Lower leg skin (tissue), 4 donors: Measurements from ENCODE around the gene SMG7. TPM values are rescaled to one million over a fixed set of nuclear protein-coding genes. Genes with fewer than 3 reads are reported as not detected.

Experiments
- DNase-seq, 2 donors: peaks; one replicate each; pipeline ENCODE4 v3.0.0-alpha.2; 2019; ENCODE audit warnings: low spot score in 2 of 2
- H3K4me3 ChIP-seq: fragments of 200-600 bp; sonication (generic); 2 replicates; pipeline ENCODE4 v1.5.1; 2017; ENCODE audit warnings: mild to moderate bottlenecking, low read depth; ENCODE audit not compliant: poor library complexity, severe bottlenecking
- POLR2A ChIP-seq, 2 donors: fragments of 450-650 bp; IDR thresholded peaks; one replicate each; pipeline ENCODE4 v1.6.1; 2016 to 2017; ENCODE audit warnings: antibody characterized with exemption in 2 of 2, mild to moderate bottlenecking in 1 of 2, moderate library complexity in 1 of 2
- WGBS, 2 donors: methylation state at CpG; one replicate each; pipeline ENCODE4 v1.1.5; 2018; 5-methylcytosine and 5-hydroxymethylcytosine counted together
- intact Hi-C: fragments of 100-400 bp; cut with DNase I; formaldehyde crosslinking; loops from one replicate; pipeline ENCODE4 v1.15.0; 2023; ENCODE audit warnings: low total_unique reads
- total RNA-seq, 4 donors: library from RNA; depleted of rRNA; stranded (reverse); fragments of >200 nt; gene quantifications; one replicate each; pipeline ENCODE4 v1.1.0, GENCODE V29; 2016
- TF ChIP-seq, protein P1 (sequence below), 3 donors: fragments of 450-650 bp; IDR thresholded peaks; one replicate each; pipeline ENCODE4 v1.5.1; 2016; ENCODE audit warnings: antibody characterized with exemption in 3 of 3, mild to moderate bottlenecking in 3 of 3, moderate library complexity in 2 of 3

SMG7 gene
- total RNA-seq, 4 donors from 2014 or later, result 34.8 to 57.9 (median 42.6) TPM

DNA sequence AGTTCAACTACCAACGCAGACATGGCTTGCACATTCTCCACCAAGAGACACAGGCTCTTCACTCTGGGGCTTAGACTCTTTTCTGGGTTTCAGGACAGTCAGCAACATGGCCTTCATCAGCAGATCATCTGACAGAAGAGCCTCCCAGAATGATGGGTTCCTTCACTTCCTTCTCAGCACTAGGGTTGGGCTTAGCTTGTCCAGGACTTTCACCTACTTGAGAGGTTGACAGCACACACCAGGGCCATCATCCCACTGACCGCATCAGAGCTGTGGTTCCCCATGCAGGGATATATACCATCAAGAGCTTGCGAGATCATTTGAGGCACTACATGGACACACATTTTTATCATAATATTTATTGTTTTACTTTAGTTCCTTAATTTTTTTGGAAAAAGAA lies 128.3 kb downstream of the SMG7 start:
- 81 to 87% methylated on average over 3 of the region's 3 CpGs for WGBS, 2 donors

DNA sequence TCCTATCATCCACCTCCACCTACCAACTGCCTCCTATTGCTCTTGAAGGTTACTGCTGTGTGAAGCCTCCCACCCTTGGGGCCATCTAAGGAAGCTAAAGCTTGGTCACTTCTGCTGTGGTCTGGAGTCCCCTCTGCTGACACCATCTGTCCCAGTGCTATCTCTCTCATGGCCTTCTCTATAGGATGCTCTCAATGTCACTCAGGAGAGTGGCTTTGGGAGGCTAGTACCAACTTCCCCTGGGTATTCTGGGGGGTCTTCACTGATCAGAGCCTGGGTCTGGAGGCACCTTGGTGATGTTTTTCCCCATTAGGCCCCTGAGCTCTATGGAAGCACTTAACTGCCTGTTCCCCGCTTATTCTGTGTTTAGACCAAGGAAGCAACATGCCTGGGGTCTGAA lies 130.2 kb downstream of the SMG7 start:
- TF ChIP-seq POLR2A (IDR thresholded peaks at IDR 0.05), result no peak
- TF ChIP-seq, protein P1, sequence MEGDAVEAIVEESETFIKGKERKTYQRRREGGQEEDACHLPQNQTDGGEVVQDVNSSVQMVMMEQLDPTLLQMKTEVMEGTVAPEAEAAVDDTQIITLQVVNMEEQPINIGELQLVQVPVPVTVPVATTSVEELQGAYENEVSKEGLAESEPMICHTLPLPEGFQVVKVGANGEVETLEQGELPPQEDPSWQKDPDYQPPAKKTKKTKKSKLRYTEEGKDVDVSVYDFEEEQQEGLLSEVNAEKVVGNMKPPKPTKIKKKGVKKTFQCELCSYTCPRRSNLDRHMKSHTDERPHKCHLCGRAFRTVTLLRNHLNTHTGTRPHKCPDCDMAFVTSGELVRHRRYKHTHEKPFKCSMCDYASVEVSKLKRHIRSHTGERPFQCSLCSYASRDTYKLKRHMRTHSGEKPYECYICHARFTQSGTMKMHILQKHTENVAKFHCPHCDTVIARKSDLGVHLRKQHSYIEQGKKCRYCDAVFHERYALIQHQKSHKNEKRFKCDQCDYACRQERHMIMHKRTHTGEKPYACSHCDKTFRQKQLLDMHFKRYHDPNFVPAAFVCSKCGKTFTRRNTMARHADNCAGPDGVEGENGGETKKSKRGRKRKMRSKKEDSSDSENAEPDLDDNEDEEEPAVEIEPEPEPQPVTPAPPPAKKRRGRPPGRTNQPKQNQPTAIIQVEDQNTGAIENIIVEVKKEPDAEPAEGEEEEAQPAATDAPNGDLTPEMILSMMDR (IDR thresholded peaks at IDR 0.05), result no peak
- intact Hi-C loops, result no loop called here
- WGBS, 2 donors, result 94 to 100% methylated on average over 1 of the region's 1 CpG

More for the DNA sequence above, 128.3 kb downstream of the SMG7 start:
- no peak overlapping the region for H3K4me3 ChIP-seq
- intact Hi-C loops, result no loop called here
- no peak for DNase-seq
- no peak for TF ChIP-seq POLR2A (IDR thresholded peaks at IDR 0.05)
- TF ChIP-seq, protein P1 (IDR thresholded peaks at IDR 0.05), result no peak

More for the DNA sequence above, 130.2 kb downstream of the SMG7 start:
- DNase-seq, result no peak
- no peak overlapping the region for H3K4me3 ChIP-seq

Other genes starting within 250 kb of the SMG7 start
- gene NMNAT2, start 54.1 kb upstream of the SMG7 start, total RNA-seq, result under 1 TPM in 3 of 4 donors, not detected in 1; 0.23 to 0.34 (median 0.34) TPM
- 10 to 100 TPM; 26.6 to 58.2 (median 33.4) TPM for gene NCF2, start 118.0 kb downstream of the SMG7 start, total RNA-seq
- gene ARPC5, start 163.3 kb downstream of the SMG7 start, total RNA-seq, result 10 to 100 TPM; 33.0 to 73.5 (median 68.2) TPM
- gene APOBEC4, start 180.8 kb downstream of the SMG7 start, total RNA-seq, result not detected